ENCODE results near the gene OR8K5. TPM values are rescaled to one million over a fixed set of nuclear protein-coding genes. Genes with fewer than 3 reads are reported as not detected.

Gene OR8K5
- total RNA-seq: not detected

- TF ChIP-seq CTCF (IDR thresholded peaks at IDR 0.05) (no peak), POLR2A (IDR thresholded peaks at IDR 0.05) (no peak)
- intact Hi-C loops (cut with DNase I; ENCODE audit: low total_unique reads): no loop called here
- WGBS, 2 donors: 73 to 85% methylated on average over 3 of the region's 3 CpGs
- no peak for DNase-seq (ENCODE audit: low spot score in 2 of 2)
- H3K4me3 ChIP-seq (ENCODE audit: low read depth, poor library complexity, severe bottlenecking): no peak within 1 kb of the TSS
Observed at GRCh38 chr11:56160217-56160616, at the start of gene OR8K5. OR8K5 (minus strand) TSS chr11:56160317; CDS start chr11:56160317, 0 bp downstream.

- H3K4me3 ChIP-seq (ENCODE audit: low read depth, poor library complexity, severe bottlenecking): no peak overlapping the region
- 39 to 53% methylated on average over 1 of the region's 1 CpG for WGBS, 2 donors
- TF ChIP-seq CTCF (IDR thresholded peaks at IDR 0.05): no peak
- TF ChIP-seq POLR2A (IDR thresholded peaks at IDR 0.05): no peak
- no peak for DNase-seq (ENCODE audit: low spot score in 2 of 2)
- intact Hi-C loops (cut with DNase I; ENCODE audit: low total_unique reads): no loop called here
Observed at GRCh38 chr11:56207790-56208189, 47.7 kb upstream of the OR8K5 start.

- no peak for DNase-seq (ENCODE audit: low spot score in 2 of 2)
- no peak for TF ChIP-seq CTCF (IDR thresholded peaks at IDR 0.05)
- no peak for TF ChIP-seq POLR2A (IDR thresholded peaks at IDR 0.05)
- intact Hi-C loops (cut with DNase I; ENCODE audit: low total_unique reads): no loop called here
- no peak overlapping the region for H3K4me3 ChIP-seq (ENCODE audit: low read depth, poor library complexity, severe bottlenecking)
- 58 to 63% methylated on average over 2 of the region's 2 CpGs for WGBS, 2 donors
Observed at GRCh38 chr11:56197367-56197766, 37.2 kb upstream of the OR8K5 start.

- DNase-seq (ENCODE audit: low spot score in 2 of 2): no peak
- 87 to 88% methylated on average over 3 of the region's 3 CpGs for WGBS, 2 donors
- TF ChIP-seq CTCF (IDR thresholded peaks at IDR 0.05): no peak
- TF ChIP-seq POLR2A (IDR thresholded peaks at IDR 0.05): no peak
- no peak overlapping the region for H3K4me3 ChIP-seq (ENCODE audit: low read depth, poor library complexity, severe bottlenecking)
- intact Hi-C loops (cut with DNase I; ENCODE audit: low total_unique reads): no loop called here
Observed at GRCh38 chr11:56196705-56197104, 36.6 kb upstream of the OR8K5 start.

GRCh38 chr11:56188602-56189001 lies 28.5 kb upstream of the OR8K5 start:
- H3K4me3 ChIP-seq (ENCODE audit: low read depth, poor library complexity, severe bottlenecking): no peak overlapping the region
- TF ChIP-seq POLR2A (IDR thresholded peaks at IDR 0.05) (no peak), CTCF (IDR thresholded peaks at IDR 0.05) (no peak)
- no peak for DNase-seq (ENCODE audit: low spot score in 2 of 2)
- intact Hi-C loops (cut with DNase I; ENCODE audit: low total_unique reads): no loop called here
- WGBS, 2 donors: 92 to 96% methylated on average over 3 of the region's 3 CpGs

GRCh38 chr11:56183459-56183858 lies 23.3 kb upstream of the OR8K5 start:
- TF ChIP-seq CTCF (IDR thresholded peaks at IDR 0.05) (no peak), POLR2A (IDR thresholded peaks at IDR 0.05) (no peak)
- intact Hi-C loops (cut with DNase I; ENCODE audit: low total_unique reads): no loop called here
- no peak for DNase-seq (ENCODE audit: low spot score in 2 of 2)
- no peak overlapping the region for H3K4me3 ChIP-seq (ENCODE audit: low read depth, poor library complexity, severe bottlenecking)

All from lower leg skin (tissue), 4 donors.